SK-N-SH (cell line): ENCODE measurements around the gene CHD5. TPM values are rescaled to one million over a fixed set of nuclear protein-coding genes. Genes with fewer than 3 reads are reported as not detected.

ENCODE experiments used
- CTCF ChIA-PET: fragments of 300-600, 350-600 bp; formaldehyde crosslinking; extraction: SDS; loops from one replicate; lab custom pipeline; 2021; lab: Yijun Ruan, JAX
- POLR2A ChIA-PET: fragments of 350-600 bp; sonication (Branson Sonifier 250); formaldehyde crosslinking; extraction: SDS; loops from one replicate; lab custom pipeline; 2020; ENCODE audit warnings: antibody characterized with exemption, inconsistent platforms; lab: Yijun Ruan, JAX
- DNase-seq: peaks from one replicate; pipeline ENCODE4 v3.0.0; 2012
- H2AFZ ChIP-seq: fragments of 200-600 bp; sonication (generic); 2 replicates; pipeline ENCODE4 v1.8.1; 2016; ENCODE audit warnings: antibody characterized with exemption, mild to moderate bottlenecking, low read depth
- H3F3A ChIP-seq: fragments of 200-600 bp; sonication (generic); replicated peaks from 2 replicates; pipeline ENCODE3; 2016; ENCODE audit warnings: antibody characterized with exemption, mild to moderate bottlenecking; ENCODE audit not compliant: insufficient read depth
- H3K27ac ChIP-seq, 2 experiments: fragments of 200-500 bp in 1 of 2; fragments of 200-600 bp in 1 of 2; sonication (Bioruptor generic) in 1 of 2; sonication (generic), shearing (Covaris generic) in 1 of 2; 2 replicates each; pipeline versions ENCODE4 v1.5.1 to v1.6.1; 2014 to 2016; ENCODE audit warnings: low read depth in 2 of 2, inconsistent platforms in 1 of 2, low read length in 1 of 2, mild to moderate bottlenecking in 1 of 2, mixed read lengths in 1 of 2
- H3K27me3 ChIP-seq: fragments of 200-600 bp; sonication (generic), shearing (Covaris generic); 2 replicates; pipeline ENCODE4 v1.6.1; 2016; ENCODE audit warnings: mixed run types; ENCODE audit not compliant: insufficient read depth
- H3K36me3 ChIP-seq, 2 experiments: fragments of 200-500 bp in 1 of 2; fragments of 200-600 bp in 1 of 2; sonication (Bioruptor generic) in 1 of 2; sonication (generic) in 1 of 2; replicated peaks in 1 of 2; 2 replicates each; pipeline versions ENCODE3 to v1.5.1; 2014 to 2016; ENCODE audit warnings: low read length in 1 of 2, mild to moderate bottlenecking in 1 of 2; ENCODE audit not compliant: insufficient read depth in 2 of 2, control insufficient read depth in 1 of 2
- H3K4me1 ChIP-seq, 2 experiments: fragments of 200-500 bp in 1 of 2; fragments of 200-600 bp in 1 of 2; sonication (Bioruptor generic) in 1 of 2; sonication (generic), shearing (Covaris generic) in 1 of 2; 2 replicates each; pipeline versions ENCODE4 v1.5.1 to v1.6.1; 2014 to 2016; ENCODE audit warnings: low read depth in 1 of 2, low read length in 1 of 2, mixed run types in 1 of 2; ENCODE audit not compliant: insufficient read depth in 2 of 2, control insufficient read depth in 1 of 2
- H3K4me2 ChIP-seq: fragments of 200-600 bp; sonication (generic), shearing (Covaris generic); 2 replicates; pipeline ENCODE4 v1.6.1; 2017; ENCODE audit warnings: mixed run types
- H3K4me3 ChIP-seq, 2 experiments: fragments of 200-500 bp in 1 of 2; fragments of 200-600 bp in 1 of 2; sonication (Bioruptor generic) in 1 of 2; sonication (generic), shearing (Covaris generic) in 1 of 2; 2 replicates each; pipeline versions ENCODE4 v1.5.1 to v1.8.1; 2014 to 2016; ENCODE audit warnings: low read depth in 2 of 2, inconsistent platforms in 1 of 2, low read length in 1 of 2, mild to moderate bottlenecking in 1 of 2, mixed read lengths in 1 of 2, moderate library complexity in 1 of 2
- H3K79me2 ChIP-seq: fragments of 200-600 bp; sonication (generic); 2 replicates; pipeline ENCODE4 v1.8.1; 2017; ENCODE audit warnings: mild to moderate bottlenecking; ENCODE audit not compliant: insufficient read depth
- H3K9ac ChIP-seq: fragments of 200-600 bp; sonication (generic); 2 replicates; pipeline ENCODE4 v1.6.1; 2017; ENCODE audit warnings: mixed run types
- H3K9me2 ChIP-seq: fragments of 200-600 bp; sonication (generic); 2 replicates; pipeline ENCODE4 v1.6.1; 2017; ENCODE audit warnings: mixed run types
- H3K9me3 ChIP-seq: fragments of 200-600 bp; sonication (generic); 2 replicates; pipeline ENCODE4 v1.6.1; 2017; ENCODE audit warnings: mixed run types, mild to moderate bottlenecking, moderate library complexity
- H4K20me1 ChIP-seq: fragments of 200-600 bp; sonication (generic); 2 replicates; pipeline ENCODE4 v1.6.1; 2017; ENCODE audit warnings: mild to moderate bottlenecking, mixed run types; ENCODE audit not compliant: insufficient read depth
- CHD2 ChIP-seq: fragments of 150-350 bp; IDR thresholded peaks from 2 replicates; pipeline ENCODE4 v1.6.1; 2018; ENCODE audit warnings: low read length; ENCODE audit not compliant: partially characterized antibody
- EP300 ChIP-seq, 2 experiments: IDR thresholded peaks; 2 replicates each; pipeline versions ENCODE4 v1.4.0 to v1.6.1; 2012; ENCODE audit warnings: borderline replicate concordance in 1 of 2, low read depth in 1 of 2, low read length in 1 of 2
- FOXM1 ChIP-seq: IDR thresholded peaks from 2 replicates; pipeline ENCODE4 v1.4.0; 2012; ENCODE audit warnings: low read depth, mild to moderate bottlenecking
- GATA2 ChIP-seq: sonication (generic); formaldehyde crosslinking; IDR thresholded peaks from 2 replicates; pipeline ENCODE4 v1.5.0; 2020; ENCODE audit warnings: mild to moderate bottlenecking, missing genetic modification reagents
- JUND ChIP-seq: IDR thresholded peaks from 2 replicates; pipeline ENCODE4 v1.4.0; 2012
- MXI1 ChIP-seq: IDR thresholded peaks from 2 replicates; pipeline ENCODE4 v1.6.1; 2012; ENCODE audit warnings: mild to moderate bottlenecking, low read depth, low read length, improper control_type of control experiment
- NFIC ChIP-seq: IDR thresholded peaks from 2 replicates; pipeline ENCODE4 v1.4.0; 2012; ENCODE audit warnings: borderline replicate concordance
- NRF1 ChIP-seq: IDR thresholded peaks from 2 replicates; pipeline ENCODE4 v1.6.1; 2012; ENCODE audit warnings: low read depth, mild to moderate bottlenecking, low read length
- RAD21 ChIP-seq: IDR thresholded peaks from 2 replicates; pipeline ENCODE4 v1.6.1; 2012; ENCODE audit warnings: mild to moderate bottlenecking, low read length
- RFX5 ChIP-seq: IDR thresholded peaks from 2 replicates; pipeline ENCODE4 v1.6.1; 2012; ENCODE audit warnings: mild to moderate bottlenecking, improper control_type of control experiment, low read length
- WGBS: methylation state at CpG from one replicate; pipeline ENCODE4 v1.1.6; 2017; ENCODE audit warnings: low lambda C conversion rate; 5-methylcytosine and 5-hydroxymethylcytosine counted together
- polyA plus RNA-seq, 3 experiments: library from polyadenylated mRNA; depleted of rRNA; stranded (reverse); fragments of >200 nt; gene quantifications; 2 replicates each; pipeline ENCODE4 v1.2.3, GENCODE V29; 2012
- TF ChIP-seq, protein P1 (sequence below): fragments of 200-600 bp; sonication (generic); IDR thresholded peaks from 2 replicates; pipeline ENCODE4 v1.6.1; 2017; ENCODE audit warnings: antibody characterized with exemption, mild to moderate bottlenecking, moderate library complexity
- TF ChIP-seq, protein P2 (sequence below): IDR thresholded peaks from 2 replicates; pipeline ENCODE4 v1.6.1; 2012; ENCODE audit warnings: mild to moderate bottlenecking, low read depth, low read length, moderate library complexity

The CHD5 gene
- polyA plus RNA-seq, 1 of the 3 experiments (the other 2 are of a cell fraction): 0.26 TPM

DNA sequence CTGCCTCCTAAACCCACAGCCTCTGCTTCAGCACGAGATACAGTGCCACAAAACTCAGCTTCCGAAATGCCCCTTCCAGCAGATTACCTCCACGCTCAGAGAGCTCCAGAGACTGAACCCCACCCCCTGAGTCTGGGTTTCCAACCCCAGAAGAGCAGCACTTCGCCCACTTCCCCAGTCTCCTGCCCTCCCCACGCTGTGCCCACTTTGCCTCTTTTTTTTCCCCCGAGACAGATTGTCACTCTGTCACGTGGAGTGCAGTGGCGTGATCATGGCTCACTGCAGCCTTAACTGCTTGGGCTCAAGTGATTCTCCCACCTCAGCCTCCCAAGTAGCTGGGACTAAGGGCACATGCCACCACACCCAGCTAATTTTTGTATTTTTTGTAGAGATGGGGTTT is 45.5 kb upstream of the CHD5 start (continued):
- no peak for TF ChIP-seq MXI1
- TF ChIP-seq NFIC: no peak
- TF ChIP-seq EP300 (IDR thresholded peaks at IDR 0.05; ENCODE audit: borderline replicate concordance in 1 of 2, low read depth in 1 of 2, low read length in 1 of 2): no peak
- TF ChIP-seq RFX5: no peak

DNA sequence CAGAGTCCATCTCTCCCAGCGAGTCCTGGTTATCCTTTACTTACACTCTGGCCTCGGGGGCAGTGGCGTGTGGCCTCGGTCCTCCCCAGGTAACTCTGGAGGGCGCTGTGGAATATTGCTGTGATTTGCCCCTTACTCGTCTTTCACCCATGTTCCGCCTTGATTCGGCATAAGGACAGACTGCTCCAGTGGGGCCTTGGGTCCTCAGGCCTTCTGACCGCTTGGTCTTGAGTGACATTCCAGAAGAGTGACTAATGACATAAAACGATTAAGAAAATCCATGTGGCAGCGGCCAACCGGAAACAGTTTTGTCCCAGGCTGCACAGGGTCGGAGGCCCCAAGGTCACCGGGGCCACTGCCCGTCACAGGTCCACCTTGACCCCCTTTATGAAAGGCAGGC is 44.6 kb upstream of the CHD5 start:
- Histone ChIP-seq H3K9me3 (no peaks in the 10 kb centered on the region), H3K27me3 (no peaks in the 10 kb centered on the region), H3K4me2 (no peak overlapping the region), H3K4me3 (no peak overlapping the region), H3K27ac (no peak overlapping the region), H3K9ac (no peak overlapping the region), H3K36me3 (peaks cover 7 to 41% of the 10 kb centered on the region in 2 experiments), H2AFZ (no peak overlapping the region), H3K4me1 (no peaks in the 10 kb centered on the region), H3K79me2 (peaks cover 3% of the 10 kb centered on the region; the same call in 1 of the 2 replicates), H4K20me1 (no peaks in the 10 kb centered on the region), H3K9me2 (no peaks in the 10 kb centered on the region), H3F3A (no peaks in the 10 kb centered on the region)
- POLR2A ChIA-PET: no interaction called here
- TF ChIP-seq FOXM1 (no peak), RAD21 (no peak), RFX5 (no peak), CHD2 (no peak), NRF1 (no peak), JUND (no peak), NFIC (no peak), GATA2 (CRISPR knock-in tag) (no peak)
- TF ChIP-seq, protein P1, sequence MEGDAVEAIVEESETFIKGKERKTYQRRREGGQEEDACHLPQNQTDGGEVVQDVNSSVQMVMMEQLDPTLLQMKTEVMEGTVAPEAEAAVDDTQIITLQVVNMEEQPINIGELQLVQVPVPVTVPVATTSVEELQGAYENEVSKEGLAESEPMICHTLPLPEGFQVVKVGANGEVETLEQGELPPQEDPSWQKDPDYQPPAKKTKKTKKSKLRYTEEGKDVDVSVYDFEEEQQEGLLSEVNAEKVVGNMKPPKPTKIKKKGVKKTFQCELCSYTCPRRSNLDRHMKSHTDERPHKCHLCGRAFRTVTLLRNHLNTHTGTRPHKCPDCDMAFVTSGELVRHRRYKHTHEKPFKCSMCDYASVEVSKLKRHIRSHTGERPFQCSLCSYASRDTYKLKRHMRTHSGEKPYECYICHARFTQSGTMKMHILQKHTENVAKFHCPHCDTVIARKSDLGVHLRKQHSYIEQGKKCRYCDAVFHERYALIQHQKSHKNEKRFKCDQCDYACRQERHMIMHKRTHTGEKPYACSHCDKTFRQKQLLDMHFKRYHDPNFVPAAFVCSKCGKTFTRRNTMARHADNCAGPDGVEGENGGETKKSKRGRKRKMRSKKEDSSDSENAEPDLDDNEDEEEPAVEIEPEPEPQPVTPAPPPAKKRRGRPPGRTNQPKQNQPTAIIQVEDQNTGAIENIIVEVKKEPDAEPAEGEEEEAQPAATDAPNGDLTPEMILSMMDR: no peak
- TF ChIP-seq, protein P2, sequence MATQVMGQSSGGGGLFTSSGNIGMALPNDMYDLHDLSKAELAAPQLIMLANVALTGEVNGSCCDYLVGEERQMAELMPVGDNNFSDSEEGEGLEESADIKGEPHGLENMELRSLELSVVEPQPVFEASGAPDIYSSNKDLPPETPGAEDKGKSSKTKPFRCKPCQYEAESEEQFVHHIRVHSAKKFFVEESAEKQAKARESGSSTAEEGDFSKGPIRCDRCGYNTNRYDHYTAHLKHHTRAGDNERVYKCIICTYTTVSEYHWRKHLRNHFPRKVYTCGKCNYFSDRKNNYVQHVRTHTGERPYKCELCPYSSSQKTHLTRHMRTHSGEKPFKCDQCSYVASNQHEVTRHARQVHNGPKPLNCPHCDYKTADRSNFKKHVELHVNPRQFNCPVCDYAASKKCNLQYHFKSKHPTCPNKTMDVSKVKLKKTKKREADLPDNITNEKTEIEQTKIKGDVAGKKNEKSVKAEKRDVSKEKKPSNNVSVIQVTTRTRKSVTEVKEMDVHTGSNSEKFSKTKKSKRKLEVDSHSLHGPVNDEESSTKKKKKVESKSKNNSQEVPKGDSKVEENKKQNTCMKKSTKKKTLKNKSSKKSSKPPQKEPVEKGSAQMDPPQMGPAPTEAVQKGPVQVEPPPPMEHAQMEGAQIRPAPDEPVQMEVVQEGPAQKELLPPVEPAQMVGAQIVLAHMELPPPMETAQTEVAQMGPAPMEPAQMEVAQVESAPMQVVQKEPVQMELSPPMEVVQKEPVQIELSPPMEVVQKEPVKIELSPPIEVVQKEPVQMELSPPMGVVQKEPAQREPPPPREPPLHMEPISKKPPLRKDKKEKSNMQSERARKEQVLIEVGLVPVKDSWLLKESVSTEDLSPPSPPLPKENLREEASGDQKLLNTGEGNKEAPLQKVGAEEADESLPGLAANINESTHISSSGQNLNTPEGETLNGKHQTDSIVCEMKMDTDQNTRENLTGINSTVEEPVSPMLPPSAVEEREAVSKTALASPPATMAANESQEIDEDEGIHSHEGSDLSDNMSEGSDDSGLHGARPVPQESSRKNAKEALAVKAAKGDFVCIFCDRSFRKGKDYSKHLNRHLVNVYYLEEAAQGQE: no peak
- 75% methylated on average over 11 of the region's 15 CpGs for WGBS
- CTCF ChIA-PET: interaction anchor here (1.5 to 2.1 kb wide), 4 partner anchors 14 to 172 kb away, joined by 3 to 8 read pairs (median 5); partner anchors contain the start of gene RPL22
- no peak for DNase-seq
